Measurements from ENCODE around the gene TFG.

The TFG gene

DNA sequence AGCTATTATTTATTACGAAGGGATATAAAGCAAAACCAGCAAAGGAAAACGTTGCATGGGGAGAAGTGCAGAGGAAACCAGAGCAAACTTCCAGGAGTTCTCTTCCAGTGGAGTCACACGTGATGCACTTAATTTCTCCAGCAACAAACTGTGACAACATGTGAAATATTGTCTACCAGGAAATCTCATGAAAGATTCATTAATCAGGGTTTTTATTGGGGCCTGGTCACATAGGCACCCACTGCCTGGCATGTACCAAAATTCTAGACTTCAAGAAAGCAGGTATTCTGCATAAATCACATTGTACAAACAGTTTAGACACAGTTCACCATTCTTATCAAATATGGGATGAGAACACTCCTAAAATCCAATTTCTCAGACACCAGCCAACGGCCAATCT lies 5.4 kb upstream of the TFG start:
- Histone ChIP-seq H3K36me3 (ENCODE audit: control insufficient read depth, insufficient read depth, low read length) (no peaks in the 10 kb centered on the region), H3K4me1 (ENCODE audit: control insufficient read depth, insufficient read depth, low read length) (no peaks in the 10 kb centered on the region), H3K27me3 (ENCODE audit: control insufficient read depth, insufficient read depth, low read length, poor library complexity, severe bottlenecking) (peaks cover 63% of the 10 kb centered on the region), H3K9me3 (ENCODE audit: control insufficient read depth, low read length) (no peaks in the 10 kb centered on the region), H3K4me3 (ENCODE audit: insufficient read depth, low read depth, low read length) (no peak overlapping the region), H3K27ac (ENCODE audit: insufficient read depth, low read depth, low read length, poor library complexity, severe bottlenecking) (no peak overlapping the region)
- 89 to 92% methylated on average over 4 of the region's 4 CpGs for WGBS, 2 experiments

DNA sequence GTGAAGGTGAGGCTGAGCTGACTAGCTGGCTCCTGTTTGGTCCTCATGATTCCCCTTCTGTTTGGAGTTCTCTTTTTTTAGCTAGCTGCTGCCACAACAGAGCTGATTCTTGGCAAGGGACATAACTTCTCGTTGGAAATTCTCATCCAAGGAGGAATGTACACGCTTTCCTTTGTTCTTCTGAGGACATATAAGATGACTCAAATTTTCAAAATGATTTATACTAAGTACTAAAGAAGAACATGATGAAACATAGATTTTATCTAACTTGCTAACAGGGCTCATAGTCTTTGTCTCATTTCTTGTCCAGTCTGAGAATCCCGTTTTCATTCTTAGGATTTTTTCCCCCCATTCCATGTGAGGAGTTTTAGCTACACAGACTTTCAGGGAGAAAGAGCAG lies 2.9 kb upstream of the TFG start:
- Histone ChIP-seq H3K4me1 (ENCODE audit: control insufficient read depth, insufficient read depth, low read length) (no peaks in the 10 kb centered on the region), H3K36me3 (ENCODE audit: control insufficient read depth, insufficient read depth, low read length) (no peaks in the 10 kb centered on the region), H3K27ac (ENCODE audit: insufficient read depth, low read depth, low read length, poor library complexity, severe bottlenecking) (no peak overlapping the region), H3K27me3 (ENCODE audit: control insufficient read depth, insufficient read depth, low read length, poor library complexity, severe bottlenecking) (peaks cover 58% of the 10 kb centered on the region), H3K4me3 (ENCODE audit: insufficient read depth, low read depth, low read length) (no peak overlapping the region), H3K9me3 (ENCODE audit: control insufficient read depth, low read length) (no peaks in the 10 kb centered on the region)
- WGBS, 2 experiments: 86 to 96% methylated on average over 3 of the region's 3 CpGs

DNA sequence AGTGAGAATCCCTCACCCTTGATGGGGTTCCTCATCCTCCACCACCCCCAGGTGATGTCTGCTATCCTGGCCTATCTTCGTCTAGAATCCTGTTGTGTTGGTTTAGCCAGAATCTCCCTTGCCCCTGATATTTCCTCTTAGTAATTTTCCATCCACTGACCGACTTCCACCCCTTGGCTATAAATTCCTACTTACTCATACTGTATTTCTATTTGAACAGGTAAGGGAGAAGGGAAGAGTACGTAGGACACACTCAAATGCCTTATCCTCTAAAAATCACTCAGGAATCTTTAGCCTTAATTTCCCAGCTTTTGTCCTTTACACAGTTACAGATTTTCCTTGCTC lies 678 bp upstream of the TFG start:
- Histone ChIP-seq H3K36me3 (ENCODE audit: control insufficient read depth, insufficient read depth, low read length) (no peaks in the 10 kb centered on the region), H3K4me1 (ENCODE audit: control insufficient read depth, insufficient read depth, low read length) (no peaks in the 10 kb centered on the region), H3K4me3 (ENCODE audit: insufficient read depth, low read depth, low read length) (peak overlapping the region; percentile 60), H3K9me3 (ENCODE audit: control insufficient read depth, low read length) (no peaks in the 10 kb centered on the region), H3K27me3 (ENCODE audit: control insufficient read depth, insufficient read depth, low read length, poor library complexity, severe bottlenecking) (peaks cover 48% of the 10 kb centered on the region), H3K27ac (ENCODE audit: insufficient read depth, low read depth, low read length, poor library complexity, severe bottlenecking) (no peak overlapping the region)
- 97 to 98% methylated on average over 2 of the region's 3 CpGs for WGBS, 2 experiments

DNA sequence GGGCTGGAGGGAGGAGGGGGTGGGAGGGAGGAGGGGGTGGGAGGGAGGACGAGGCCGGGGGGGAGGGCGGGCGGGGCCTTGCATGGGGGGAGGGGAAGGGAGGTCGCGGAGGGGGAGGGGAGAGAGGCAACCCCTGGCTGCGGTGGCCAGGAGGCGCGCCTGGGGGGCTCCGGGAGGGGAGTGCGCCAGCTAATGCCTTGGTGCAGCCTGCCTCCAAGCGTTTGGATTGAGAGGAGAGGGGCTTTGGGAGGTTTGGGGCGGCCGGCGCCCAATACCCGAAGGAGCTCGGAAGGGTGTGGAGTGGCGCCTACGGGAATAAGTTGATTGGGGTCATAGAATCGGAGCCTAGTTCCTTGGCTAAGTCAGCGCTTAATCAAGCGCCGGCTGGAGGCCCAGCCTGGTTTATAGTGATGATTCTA lies 557 bp downstream of the TFG start:
- H3K36me3 ChIP-seq (ENCODE audit: control insufficient read depth, insufficient read depth, low read length): peaks cover 2% of the 10 kb centered on the region
- peak overlapping the region; percentile 60 for H3K4me3 ChIP-seq (ENCODE audit: insufficient read depth, low read depth, low read length)
- no peaks in the 10 kb centered on the region for H3K4me1 ChIP-seq (ENCODE audit: control insufficient read depth, insufficient read depth, low read length)
- H3K27ac ChIP-seq (ENCODE audit: insufficient read depth, low read depth, low read length, poor library complexity, severe bottlenecking): peak overlapping the region; percentile 98
- WGBS, 2 experiments: 1% methylated on average over 19 of the region's 23 CpGs
- no peaks in the 10 kb centered on the region for H3K9me3 ChIP-seq (ENCODE audit: control insufficient read depth, low read length)
- peaks cover 36% of the 10 kb centered on the region for H3K27me3 ChIP-seq (ENCODE audit: control insufficient read depth, insufficient read depth, low read length, poor library complexity, severe bottlenecking)

- H3K9me3 ChIP-seq (ENCODE audit: control insufficient read depth, low read length): no peaks in the 10 kb centered on the region
- peak overlapping the region; percentile 83 for H3K27ac ChIP-seq (ENCODE audit: insufficient read depth, low read depth, low read length, poor library complexity, severe bottlenecking)
- peaks cover 6% of the 10 kb centered on the region for H3K36me3 ChIP-seq (ENCODE audit: control insufficient read depth, insufficient read depth, low read length)
- WGBS, 2 experiments: 29 to 35% methylated on average over 8 of the region's 8 CpGs
- peaks cover 30% of the 10 kb centered on the region for H3K27me3 ChIP-seq (ENCODE audit: control insufficient read depth, insufficient read depth, low read length, poor library complexity, severe bottlenecking)
- H3K4me1 ChIP-seq (ENCODE audit: control insufficient read depth, insufficient read depth, low read length): no peaks in the 10 kb centered on the region
- H3K4me3 ChIP-seq (ENCODE audit: insufficient read depth, low read depth, low read length): peak overlapping the region; percentile 60
Observed at GRCh38 chr3:100710261-100710968, 1.1 kb downstream of the TFG start.

- H3K36me3 ChIP-seq (ENCODE audit: control insufficient read depth, insufficient read depth, low read length): peaks cover 13% of the 10 kb centered on the region
- H3K9me3 ChIP-seq (ENCODE audit: control insufficient read depth, low read length): no peaks in the 10 kb centered on the region
- H3K4me3 ChIP-seq (ENCODE audit: insufficient read depth, low read depth, low read length): no peak overlapping the region
- no peaks in the 10 kb centered on the region for H3K27me3 ChIP-seq (ENCODE audit: control insufficient read depth, insufficient read depth, low read length, poor library complexity, severe bottlenecking)
- H3K4me1 ChIP-seq (ENCODE audit: control insufficient read depth, insufficient read depth, low read length): peaks cover 8% of the 10 kb centered on the region
- no peak overlapping the region for H3K27ac ChIP-seq (ENCODE audit: insufficient read depth, low read depth, low read length, poor library complexity, severe bottlenecking)
Observed at GRCh38 chr3:100715176-100715575, 5.9 kb downstream of the TFG start.

DNA sequence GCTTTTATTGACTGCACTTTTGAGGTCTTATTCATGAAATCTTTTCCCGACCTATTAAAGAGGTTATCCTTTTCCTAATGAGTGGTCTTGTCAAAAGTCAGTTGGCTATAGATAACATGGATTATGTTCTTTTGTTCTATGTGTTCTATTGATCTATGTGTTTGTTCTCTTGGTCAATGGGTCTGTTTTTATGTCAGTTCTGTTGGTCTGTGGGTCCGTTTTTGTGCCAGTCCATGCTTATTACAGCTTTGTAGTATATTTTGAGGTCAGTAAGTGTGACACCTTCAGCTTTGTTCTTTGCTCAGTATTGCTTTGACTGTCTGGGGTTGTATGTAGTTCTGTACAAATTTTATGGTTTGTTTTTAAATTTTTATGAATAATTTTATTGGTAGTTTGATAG lies 7.8 kb downstream of the TFG start:
- H3K4me3 ChIP-seq (ENCODE audit: insufficient read depth, low read depth, low read length): no peak overlapping the region
- 86 to 90% methylated on average over 2 of the region's 2 CpGs for WGBS, 2 experiments
- peaks cover 23% of the 10 kb centered on the region for H3K36me3 ChIP-seq (ENCODE audit: control insufficient read depth, insufficient read depth, low read length)
- H3K27ac ChIP-seq (ENCODE audit: insufficient read depth, low read depth, low read length, poor library complexity, severe bottlenecking): no peak overlapping the region
- H3K27me3 ChIP-seq (ENCODE audit: control insufficient read depth, insufficient read depth, low read length, poor library complexity, severe bottlenecking): no peaks in the 10 kb centered on the region
- no peaks in the 10 kb centered on the region for H3K9me3 ChIP-seq (ENCODE audit: control insufficient read depth, low read length)
- H3K4me1 ChIP-seq (ENCODE audit: control insufficient read depth, insufficient read depth, low read length): peaks cover 8% of the 10 kb centered on the region

DNA sequence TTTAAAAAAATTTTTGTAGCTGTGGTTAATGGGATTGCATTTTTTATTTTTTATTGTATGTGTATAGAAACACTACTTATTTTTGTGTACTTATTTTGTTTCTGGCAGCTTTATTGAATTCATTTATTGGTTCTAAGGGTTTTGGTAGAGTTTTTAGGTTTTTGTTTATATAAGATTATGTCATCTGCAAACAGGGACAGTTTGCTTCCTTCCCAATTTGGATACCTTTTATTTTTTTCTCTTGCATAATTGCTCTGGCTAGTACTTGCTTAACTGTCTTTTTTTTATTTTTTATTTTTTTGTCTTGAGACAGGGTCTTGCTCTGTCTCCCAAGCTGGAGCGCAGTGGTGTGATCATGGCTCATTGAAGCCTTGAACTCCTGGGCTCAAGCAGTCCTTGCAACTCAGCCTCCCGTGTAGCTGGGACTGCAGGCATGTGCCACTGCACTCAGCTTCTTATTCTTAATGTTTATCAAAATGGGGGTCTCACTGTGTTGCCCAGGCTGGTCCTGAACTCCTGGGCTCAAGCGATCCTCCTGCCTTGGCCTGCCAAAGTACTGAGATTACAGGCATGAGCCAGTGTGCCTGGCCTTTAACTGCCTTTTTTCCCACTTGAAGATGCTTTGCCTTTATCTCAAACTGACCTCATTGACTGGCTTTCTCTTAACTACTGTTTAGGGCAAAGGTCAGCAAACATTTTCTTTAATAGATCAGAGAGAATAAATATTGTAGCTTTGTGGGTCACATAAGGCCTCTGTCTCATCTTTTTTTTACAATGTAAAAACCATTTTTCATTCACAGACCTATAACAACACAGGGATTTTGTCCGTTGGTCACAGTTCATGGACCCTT lies 8.6 kb downstream of the TFG start:
- Histone ChIP-seq H3K9me3 (ENCODE audit: control insufficient read depth, low read length) (no peaks in the 10 kb centered on the region), H3K27me3 (ENCODE audit: control insufficient read depth, insufficient read depth, low read length, poor library complexity, severe bottlenecking) (no peaks in the 10 kb centered on the region), H3K4me1 (ENCODE audit: control insufficient read depth, insufficient read depth, low read length) (peaks cover 8% of the 10 kb centered on the region), H3K27ac (ENCODE audit: insufficient read depth, low read depth, low read length, poor library complexity, severe bottlenecking) (no peak overlapping the region), H3K4me3 (ENCODE audit: insufficient read depth, low read depth, low read length) (no peak overlapping the region), H3K36me3 (ENCODE audit: control insufficient read depth, insufficient read depth, low read length) (peaks cover 27% of the 10 kb centered on the region)
- 94% methylated on average over 4 of the region's 4 CpGs for WGBS, 2 experiments

GRCh38 chr3:100719136-100719535 lies 9.8 kb downstream of the TFG start:
- no peaks in the 10 kb centered on the region for H3K27me3 ChIP-seq (ENCODE audit: control insufficient read depth, insufficient read depth, low read length, poor library complexity, severe bottlenecking)
- no peaks in the 10 kb centered on the region for H3K9me3 ChIP-seq (ENCODE audit: control insufficient read depth, low read length)
- no CpG with 5 or more reads among the region's 1 CpG for WGBS, 2 experiments
- H3K27ac ChIP-seq (ENCODE audit: insufficient read depth, low read depth, low read length, poor library complexity, severe bottlenecking): no peak overlapping the region
- H3K4me1 ChIP-seq (ENCODE audit: control insufficient read depth, insufficient read depth, low read length): peaks cover 8% of the 10 kb centered on the region
- no peak overlapping the region for H3K4me3 ChIP-seq (ENCODE audit: insufficient read depth, low read depth, low read length)
- H3K36me3 ChIP-seq (ENCODE audit: control insufficient read depth, insufficient read depth, low read length): peaks cover 27% of the 10 kb centered on the region

DNA sequence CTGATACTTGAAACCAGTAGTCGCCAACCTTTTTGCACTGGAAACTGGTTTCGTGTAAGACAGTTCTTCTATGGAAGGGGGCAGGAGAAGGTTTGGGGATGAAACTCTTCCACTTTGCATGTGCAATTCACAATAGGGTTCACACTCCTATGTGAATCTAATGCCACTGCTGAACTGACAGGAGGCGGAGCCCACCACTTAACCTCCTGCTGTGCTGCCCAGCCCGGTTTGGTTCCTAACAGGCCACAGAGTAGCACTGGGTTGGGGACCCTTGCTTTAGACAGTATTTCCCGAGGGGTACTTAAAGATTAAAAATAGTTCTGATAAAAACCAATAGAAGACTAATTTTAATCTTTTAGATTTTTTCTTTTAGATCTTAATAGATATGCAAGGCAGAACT lies 11.1 kb downstream of the TFG start:
- H3K4me1 ChIP-seq (ENCODE audit: control insufficient read depth, insufficient read depth, low read length): peaks cover 8% of the 10 kb centered on the region
- peaks cover 21% of the 10 kb centered on the region for H3K36me3 ChIP-seq (ENCODE audit: control insufficient read depth, insufficient read depth, low read length)
- no peak overlapping the region for H3K4me3 ChIP-seq (ENCODE audit: insufficient read depth, low read depth, low read length)
- H3K27me3 ChIP-seq (ENCODE audit: control insufficient read depth, insufficient read depth, low read length, poor library complexity, severe bottlenecking): no peaks in the 10 kb centered on the region
- 47 to 49% methylated on average over 4 of the region's 5 CpGs for WGBS, 2 experiments
- H3K9me3 ChIP-seq (ENCODE audit: control insufficient read depth, low read length): no peaks in the 10 kb centered on the region
- no peak overlapping the region for H3K27ac ChIP-seq (ENCODE audit: insufficient read depth, low read depth, low read length, poor library complexity, severe bottlenecking)
